Neural progenitor cell (in vitro differentiated cells): ENCODE results near the gene ZKSCAN5.

Source experiments
- EZH2 ChIP-seq: fragments of 200-600 bp; sonication (generic); IDR thresholded peaks from 2 replicates; pipeline ENCODE4 v1.6.1; 2017; ENCODE audit warnings: antibody characterized with exemption, mild to moderate bottlenecking, moderate library complexity
- TF ChIP-seq, protein P1 (sequence below): fragments of 200-600 bp; sonication (generic); IDR thresholded peaks from 2 replicates; pipeline ENCODE4 v1.5.1; 2017; ENCODE audit warnings: antibody characterized with exemption, mild to moderate bottlenecking

DNA sequence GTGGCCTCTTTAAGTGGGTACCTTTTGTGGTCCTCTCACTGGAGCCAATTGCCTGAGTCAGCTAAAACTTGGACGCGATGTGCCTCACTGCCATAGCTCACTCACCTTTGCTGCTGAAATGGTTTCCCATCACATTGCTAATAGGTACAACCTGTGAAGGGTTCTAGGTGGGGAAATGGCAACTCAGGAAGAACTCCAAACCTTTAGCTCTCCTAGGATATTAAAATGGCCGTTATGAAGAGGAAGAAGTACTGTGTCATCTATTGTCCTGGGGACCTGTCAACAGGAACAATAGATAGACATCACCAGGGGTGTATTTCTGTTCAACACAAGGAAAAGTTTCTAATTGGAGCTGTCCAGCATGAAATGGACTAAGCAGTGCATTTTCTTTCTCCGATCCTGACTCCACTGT, 52.7 kb downstream of the ZKSCAN5 start:
- TF ChIP-seq, protein P1, sequence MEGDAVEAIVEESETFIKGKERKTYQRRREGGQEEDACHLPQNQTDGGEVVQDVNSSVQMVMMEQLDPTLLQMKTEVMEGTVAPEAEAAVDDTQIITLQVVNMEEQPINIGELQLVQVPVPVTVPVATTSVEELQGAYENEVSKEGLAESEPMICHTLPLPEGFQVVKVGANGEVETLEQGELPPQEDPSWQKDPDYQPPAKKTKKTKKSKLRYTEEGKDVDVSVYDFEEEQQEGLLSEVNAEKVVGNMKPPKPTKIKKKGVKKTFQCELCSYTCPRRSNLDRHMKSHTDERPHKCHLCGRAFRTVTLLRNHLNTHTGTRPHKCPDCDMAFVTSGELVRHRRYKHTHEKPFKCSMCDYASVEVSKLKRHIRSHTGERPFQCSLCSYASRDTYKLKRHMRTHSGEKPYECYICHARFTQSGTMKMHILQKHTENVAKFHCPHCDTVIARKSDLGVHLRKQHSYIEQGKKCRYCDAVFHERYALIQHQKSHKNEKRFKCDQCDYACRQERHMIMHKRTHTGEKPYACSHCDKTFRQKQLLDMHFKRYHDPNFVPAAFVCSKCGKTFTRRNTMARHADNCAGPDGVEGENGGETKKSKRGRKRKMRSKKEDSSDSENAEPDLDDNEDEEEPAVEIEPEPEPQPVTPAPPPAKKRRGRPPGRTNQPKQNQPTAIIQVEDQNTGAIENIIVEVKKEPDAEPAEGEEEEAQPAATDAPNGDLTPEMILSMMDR, result no peak
- TF ChIP-seq EZH2, result no peak
